IMR-90 (cell line): ENCODE data around the gene HORMAD2.

ENCODE experiments used
- CHD1 ChIP-seq: IDR thresholded peaks from 2 replicates; pipeline ENCODE4 v1.6.1; 2012; ENCODE audit warnings: low read depth, low read length, improper control_type of control experiment
- CTCF ChIP-seq: conservative IDR thresholded peaks from 2 replicates; pipeline ENCODE4 v1.5.1; 2012; ENCODE audit warnings: mild to moderate bottlenecking, low read depth, low read length, improper control_type of control experiment

GRCh38 chr22:30054067-30054763, 26.0 kb upstream of the HORMAD2 start:
- TF ChIP-seq CTCF (no peak), CHD1 (no peak)
